DOHH2 (cell line): Measurements from ENCODE around the gene LMNB1.

Source experiments
- EZH2phosphoT487 ChIP-seq: fragments of 200-600 bp; sonication (generic); IDR thresholded peaks from 2 replicates; pipeline ENCODE4 v1.6.1; 2017; ENCODE audit warnings: borderline replicate concordance, mild to moderate bottlenecking, antibody characterized with exemption, low read length, moderate library complexity, mixed read lengths
- TF ChIP-seq, protein P1 (sequence below): fragments of 200-600 bp; sonication (generic); IDR thresholded peaks from one replicate; pipeline ENCODE4 v1.5.1; 2014; ENCODE audit warnings: antibody characterized with exemption, mild to moderate bottlenecking, low read depth, low read length; ENCODE audit not compliant: poor library complexity, severe bottlenecking

DNA sequence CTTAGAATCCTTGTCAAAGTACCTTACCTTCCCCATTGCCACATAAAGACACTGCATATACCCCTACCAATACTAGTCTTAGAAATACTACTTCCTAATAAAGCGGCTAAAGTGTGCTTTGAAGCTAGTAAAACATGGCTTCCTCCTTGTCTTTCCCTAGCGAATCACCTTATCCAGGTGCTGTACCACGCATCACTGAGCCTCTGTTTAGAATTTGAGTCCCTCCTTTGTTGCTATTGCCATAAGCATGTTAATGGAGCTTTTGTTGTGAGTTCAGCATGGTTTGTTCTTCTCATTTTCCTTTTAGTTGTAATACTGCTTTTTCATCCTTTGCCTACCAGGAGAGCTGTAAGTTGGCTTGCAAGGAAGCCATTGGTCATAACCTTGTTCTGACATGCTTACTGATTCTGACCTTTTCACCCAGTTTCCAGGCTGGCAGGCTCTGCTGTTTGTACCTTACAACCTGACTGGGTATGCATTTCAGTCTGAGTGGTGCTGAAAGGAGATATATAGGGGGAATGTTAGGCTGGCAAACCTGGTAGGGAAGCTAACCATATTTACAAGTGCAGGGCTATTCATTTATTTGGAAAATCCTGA, 49.8 kb downstream of the LMNB1 start:
- TF ChIP-seq, protein P1, sequence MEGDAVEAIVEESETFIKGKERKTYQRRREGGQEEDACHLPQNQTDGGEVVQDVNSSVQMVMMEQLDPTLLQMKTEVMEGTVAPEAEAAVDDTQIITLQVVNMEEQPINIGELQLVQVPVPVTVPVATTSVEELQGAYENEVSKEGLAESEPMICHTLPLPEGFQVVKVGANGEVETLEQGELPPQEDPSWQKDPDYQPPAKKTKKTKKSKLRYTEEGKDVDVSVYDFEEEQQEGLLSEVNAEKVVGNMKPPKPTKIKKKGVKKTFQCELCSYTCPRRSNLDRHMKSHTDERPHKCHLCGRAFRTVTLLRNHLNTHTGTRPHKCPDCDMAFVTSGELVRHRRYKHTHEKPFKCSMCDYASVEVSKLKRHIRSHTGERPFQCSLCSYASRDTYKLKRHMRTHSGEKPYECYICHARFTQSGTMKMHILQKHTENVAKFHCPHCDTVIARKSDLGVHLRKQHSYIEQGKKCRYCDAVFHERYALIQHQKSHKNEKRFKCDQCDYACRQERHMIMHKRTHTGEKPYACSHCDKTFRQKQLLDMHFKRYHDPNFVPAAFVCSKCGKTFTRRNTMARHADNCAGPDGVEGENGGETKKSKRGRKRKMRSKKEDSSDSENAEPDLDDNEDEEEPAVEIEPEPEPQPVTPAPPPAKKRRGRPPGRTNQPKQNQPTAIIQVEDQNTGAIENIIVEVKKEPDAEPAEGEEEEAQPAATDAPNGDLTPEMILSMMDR = no peak
- no peak for TF ChIP-seq EZH2phosphoT487
